ENCODE data around the gene DGKZ.
A peak's percentile ranks its signal among the peaks of the same experiment; 100 is the strongest.
"Not testable (repeated sequence)": the region's sequence is repeated elsewhere in the genome, so short reads cannot be mapped to it uniquely, and the experiment has no call there.

Gene DGKZ

DNA sequence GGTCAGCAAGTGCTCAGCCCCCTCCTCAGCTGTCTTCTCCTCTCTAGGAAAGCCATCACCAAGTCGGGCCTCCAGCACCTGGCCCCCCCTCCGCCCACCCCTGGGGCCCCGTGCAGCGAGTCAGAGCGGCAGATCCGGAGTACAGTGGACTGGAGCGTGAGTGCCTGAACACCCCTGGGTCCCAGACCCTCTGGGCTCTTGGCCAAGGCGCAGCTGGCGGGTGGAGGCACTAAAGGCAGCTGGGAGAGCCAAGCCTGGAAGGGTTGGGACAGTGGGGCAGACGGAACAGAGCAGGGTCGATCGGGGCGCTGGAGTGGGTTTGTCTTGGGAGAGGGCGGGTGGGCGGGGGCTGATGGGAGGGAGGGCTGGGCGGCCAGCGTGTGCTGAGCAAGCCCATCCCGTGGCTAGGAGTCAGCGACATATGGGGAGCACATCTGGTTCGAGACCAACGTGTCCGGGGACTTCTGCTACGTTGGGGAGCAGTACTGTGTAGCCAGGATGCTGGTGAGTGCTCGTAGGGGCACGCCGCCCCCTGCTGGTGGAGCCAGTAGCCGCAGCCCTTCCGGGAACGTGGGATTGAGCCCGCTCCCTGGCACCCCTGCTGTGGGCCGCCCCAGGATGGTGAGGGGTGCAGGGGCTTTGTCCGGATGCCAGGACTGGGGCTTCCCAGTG, 20.1 kb downstream of the DGKZ start:
- no peak for DNase-seq (ENCODE audit: low read depth)

- DNase-seq (ENCODE audit: low read depth), result no peak
These were observed 20.6 kb downstream of the DGKZ start for GRCh38 chr11:46367916-46368267.

GRCh38 chr11:46369458-46370152, 22.3 kb downstream of the DGKZ start:
- peak; percentile 80 for DNase-seq (ENCODE audit: low read depth)

DNA sequence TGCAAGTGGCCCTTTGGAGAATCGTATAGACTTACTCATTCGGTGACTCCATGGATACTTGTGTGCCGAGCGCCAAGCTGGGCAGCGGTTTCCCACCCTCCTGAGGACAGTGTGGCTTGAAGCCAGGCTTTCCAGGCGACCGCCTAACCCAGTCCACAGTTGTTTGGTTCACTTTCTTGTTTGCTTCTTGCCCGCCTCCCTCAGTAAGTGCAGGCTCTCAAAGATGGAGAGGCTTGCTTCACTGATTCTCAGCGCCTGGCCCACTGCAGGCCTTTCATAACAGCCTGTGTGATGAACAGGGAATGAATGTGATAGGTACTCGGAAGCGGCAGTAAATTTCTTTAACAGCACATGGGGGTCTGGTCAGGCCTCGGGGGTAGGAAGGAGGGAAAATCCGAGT, 23.0 kb downstream of the DGKZ start:
- no peak for DNase-seq (ENCODE audit: low read depth)

GRCh38 chr11:46371262-46371661, 24.0 kb downstream of the DGKZ start:
- DNase-seq (ENCODE audit: low read depth), result not testable (repeated sequence)

DNA sequence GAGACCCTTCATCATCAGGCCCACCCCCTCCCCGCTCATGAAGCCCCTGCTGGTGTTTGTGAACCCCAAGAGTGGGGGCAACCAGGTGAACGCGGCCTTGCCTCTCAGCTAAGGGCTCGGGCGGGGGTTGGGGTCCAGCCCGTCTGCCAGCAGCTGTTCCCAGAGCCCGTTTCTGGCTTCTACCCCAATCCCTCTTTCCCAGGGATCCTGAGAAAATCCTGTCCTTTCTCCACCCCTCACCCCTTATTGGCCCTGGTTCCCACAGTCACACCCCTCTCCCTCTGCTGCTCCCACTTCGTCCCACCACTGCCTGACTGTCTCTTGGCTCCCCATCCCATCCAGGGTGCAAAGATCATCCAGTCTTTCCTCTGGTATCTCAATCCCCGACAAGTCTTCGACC, 24.8 kb downstream of the DGKZ start:
- no peak for DNase-seq (ENCODE audit: low read depth)

DNA sequence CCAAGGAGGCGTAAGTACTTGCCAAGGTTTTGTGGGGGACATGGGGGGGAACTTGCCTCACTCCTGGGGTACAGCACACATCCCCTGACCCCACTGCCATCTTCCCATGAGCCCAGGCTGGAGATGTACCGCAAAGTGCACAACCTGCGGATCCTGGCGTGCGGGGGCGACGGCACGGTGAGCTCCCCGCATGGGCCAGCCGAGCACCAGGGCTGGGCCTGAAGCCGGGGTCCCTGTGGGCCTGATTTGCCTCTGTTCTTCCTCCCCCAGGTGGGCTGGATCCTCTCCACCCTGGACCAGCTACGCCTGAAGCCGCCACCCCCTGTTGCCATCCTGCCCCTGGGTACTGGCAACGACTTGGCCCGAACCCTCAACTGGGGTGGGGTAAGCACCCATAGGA, 25.2 kb downstream of the DGKZ start:
- DNase-seq (ENCODE audit: low read depth), result not testable (repeated sequence)

GRCh38 chr11:46373787-46374740, 26.8 kb downstream of the DGKZ start:
- DNase-seq (ENCODE audit: low read depth), result no peak

GRCh38 chr11:46374815-46375214, 27.6 kb downstream of the DGKZ start:
- no peak for DNase-seq (ENCODE audit: low read depth)

DNA sequence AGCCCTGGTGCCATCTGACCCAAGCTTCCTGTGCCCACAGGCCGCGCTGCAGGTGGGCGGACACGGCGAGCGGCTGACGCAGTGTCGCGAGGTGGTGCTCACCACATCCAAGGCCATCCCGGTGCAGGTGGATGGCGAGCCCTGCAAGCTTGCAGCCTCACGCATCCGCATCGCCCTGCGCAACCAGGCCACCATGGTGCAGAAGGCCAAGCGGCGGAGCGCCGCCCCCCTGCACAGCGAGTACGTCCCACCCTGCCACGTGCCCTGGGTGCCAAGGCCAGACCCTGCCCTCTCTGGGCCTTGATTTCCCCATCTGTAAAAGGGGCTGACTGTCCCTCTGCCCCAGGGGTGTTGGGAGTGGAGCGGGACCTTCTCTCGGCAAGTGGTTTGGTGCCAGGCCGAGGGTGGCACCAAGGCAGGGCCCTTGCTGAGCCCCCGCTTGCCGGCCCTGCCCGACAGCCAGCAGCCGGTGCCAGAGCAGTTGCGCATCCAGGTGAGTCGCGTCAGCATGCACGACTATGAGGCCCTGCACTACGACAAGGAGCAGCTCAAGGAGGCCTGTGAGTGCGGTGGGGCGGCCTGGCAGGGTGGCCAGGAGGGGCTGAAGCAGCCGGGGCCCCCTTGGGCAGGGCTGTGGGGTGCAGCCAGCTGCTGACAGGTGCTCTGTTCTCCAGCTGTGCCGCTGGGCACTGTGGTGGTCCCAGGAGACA, 28.3 kb downstream of the DGKZ start:
- no peak for DNase-seq (ENCODE audit: low read depth)

DNA sequence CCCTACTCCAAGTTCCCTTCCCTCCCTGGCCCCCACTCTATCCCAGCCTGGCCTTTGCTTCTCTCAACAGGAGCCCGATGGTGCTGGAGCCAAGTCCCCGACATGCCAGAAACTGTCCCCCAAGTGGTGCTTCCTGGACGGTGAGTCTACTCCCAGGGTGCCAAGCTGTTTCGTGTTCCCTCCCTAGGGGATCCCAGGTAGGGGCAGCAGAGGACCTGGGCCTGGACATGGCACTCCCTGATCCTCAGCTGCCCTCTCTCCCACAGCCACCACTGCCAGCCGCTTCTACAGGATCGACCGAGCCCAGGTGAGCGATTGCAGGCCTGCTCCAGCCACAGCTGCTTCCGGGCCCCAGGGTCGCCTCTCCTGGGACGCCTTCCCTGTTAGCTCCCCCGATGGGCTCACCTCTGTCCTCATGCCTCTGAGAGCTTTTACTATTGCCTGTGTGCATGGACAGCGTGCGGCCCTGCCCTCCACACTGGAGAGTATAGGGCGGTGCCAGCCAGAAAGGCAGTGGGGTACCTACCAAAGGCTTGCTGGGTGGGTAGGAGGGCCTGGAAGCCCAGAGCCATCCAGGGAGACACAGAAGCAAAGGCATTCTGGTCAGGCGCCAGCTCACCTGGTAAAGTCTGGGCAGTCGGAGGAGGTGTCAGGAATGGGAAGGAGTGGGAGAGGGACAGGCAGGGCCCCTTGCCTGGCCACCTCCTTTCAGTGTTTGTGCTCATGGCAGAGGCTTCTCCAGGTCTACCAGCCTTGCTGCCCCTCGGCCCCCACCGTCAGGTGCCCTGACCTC, 29.2 kb downstream of the DGKZ start:
- no peak for DNase-seq (ENCODE audit: low read depth)

DNA sequence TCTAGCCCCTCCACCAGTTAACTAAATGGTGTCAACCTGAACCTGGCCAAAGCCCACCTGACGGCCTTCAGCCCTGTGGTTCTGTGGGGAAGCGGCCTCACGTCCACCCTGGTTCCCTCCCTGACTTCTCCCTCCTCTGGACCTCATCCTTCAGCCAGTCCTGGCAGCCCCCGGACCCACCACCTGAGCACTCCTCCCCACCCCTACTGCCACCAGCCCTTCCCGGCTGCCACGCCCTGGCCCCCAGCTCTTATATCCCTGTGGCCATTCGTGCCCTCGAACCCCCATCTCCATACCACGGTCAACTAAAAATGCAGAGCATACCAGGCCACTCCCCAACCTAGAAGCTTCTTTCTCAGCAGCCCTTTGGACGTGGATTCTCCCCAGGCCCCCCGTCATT, 30.0 kb downstream of the DGKZ start:
- no peak for DNase-seq (ENCODE audit: low read depth)

DNA sequence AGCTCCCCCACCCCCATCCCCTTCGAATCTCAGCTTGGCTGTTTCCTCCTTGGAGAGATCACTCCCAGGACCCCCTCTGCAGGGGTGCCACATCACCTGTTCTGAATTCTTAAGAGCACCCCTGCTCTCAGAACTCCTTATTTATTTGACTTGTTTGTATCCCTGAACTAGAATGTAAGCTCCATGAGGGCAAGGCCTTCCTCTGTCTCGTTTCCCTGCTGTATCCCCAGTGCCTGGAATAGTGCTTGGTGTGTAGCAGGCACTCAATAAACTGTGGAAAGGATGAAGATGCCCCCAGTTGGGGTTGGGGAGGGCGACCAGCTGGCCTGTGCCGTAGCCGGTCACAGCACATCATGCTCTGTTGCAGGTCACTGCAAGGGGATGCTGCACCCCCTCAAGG, 30.6 kb downstream of the DGKZ start:
- DNase-seq (ENCODE audit: low read depth), result no peak

- DNase-seq (ENCODE audit: low read depth), result no peak
These were observed 31.0 kb downstream of the DGKZ start for GRCh38 chr11:46378296-46378695.

DNA sequence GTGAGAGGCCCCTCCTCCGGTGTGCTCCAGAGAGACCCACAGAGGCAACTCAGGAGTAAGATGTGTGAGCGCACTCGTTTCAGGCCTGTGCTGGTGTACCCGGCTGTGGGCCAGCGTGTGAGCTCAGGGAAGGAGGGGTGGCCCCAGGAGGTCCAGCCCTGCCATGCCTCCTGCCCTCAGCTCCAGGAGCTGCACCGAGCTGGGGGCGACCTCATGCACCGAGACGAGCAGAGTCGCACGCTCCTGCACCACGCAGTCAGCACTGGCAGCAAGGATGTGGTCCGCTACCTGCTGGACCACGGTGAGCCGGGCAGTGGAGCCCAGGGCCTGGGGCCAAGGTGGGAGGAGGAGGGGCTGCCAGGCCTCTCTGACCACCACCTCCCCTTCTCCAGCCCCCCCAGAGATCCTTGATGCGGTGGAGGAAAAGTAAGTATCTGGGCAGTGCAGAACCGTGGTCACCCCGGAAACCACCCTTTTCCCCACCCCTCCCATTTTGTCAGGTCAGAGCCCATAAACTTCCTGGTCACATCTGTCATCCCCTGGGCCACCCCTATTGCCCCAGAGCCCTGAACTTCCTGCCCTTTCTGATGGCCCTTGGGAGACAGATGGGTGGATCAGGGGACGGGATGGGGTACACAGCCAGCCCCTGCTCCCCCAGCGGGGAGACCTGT, 31.7 kb downstream of the DGKZ start:
- DNase-seq (ENCODE audit: low read depth), result no peak

GRCh38 chr11:46379482-46380293, 32.4 kb downstream of the DGKZ start:
- DNase-seq (ENCODE audit: low read depth), result not testable (repeated sequence)

DNA sequence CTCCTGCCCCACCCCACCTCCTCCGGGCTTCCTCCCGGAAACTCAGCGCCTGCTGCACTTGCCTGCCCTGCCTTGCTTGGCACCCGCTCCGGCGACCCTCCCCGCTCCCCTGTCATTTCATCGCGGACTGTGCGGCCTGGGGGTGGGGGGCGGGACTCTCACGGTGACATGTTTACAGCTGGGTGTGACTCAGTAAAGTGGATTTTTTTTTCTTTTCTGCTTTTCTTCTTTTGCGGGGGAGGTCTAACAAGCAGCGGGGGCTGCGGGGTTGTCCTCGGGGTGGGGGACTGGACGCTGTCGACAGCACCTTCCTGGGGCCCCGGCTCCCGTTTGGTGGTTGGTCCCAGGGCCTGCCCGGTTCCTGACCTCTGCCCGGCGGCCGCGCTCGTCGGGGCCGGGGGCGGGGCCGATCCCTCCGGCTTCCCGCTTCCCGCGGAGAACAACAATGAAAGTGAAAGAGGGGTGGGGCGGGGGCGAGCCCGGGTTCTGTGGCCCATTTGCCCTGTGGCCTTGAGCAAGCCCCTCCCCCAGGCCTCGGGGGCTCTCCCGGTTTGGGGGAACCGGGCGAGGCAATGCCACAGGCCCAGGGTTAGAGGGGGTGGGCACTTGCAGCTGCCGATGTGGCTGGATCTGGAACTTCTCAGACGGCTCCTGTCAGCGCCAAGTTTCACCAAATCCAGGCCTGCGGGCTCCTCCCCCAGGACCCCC, 33.2 kb downstream of the DGKZ start:
- DNase-seq (ENCODE audit: low read depth), result peak; percentile 56

GRCh38 chr11:46381048-46381818, 34.0 kb downstream of the DGKZ start, which contains the start of gene MDK:
MDK (plus strand) TSS chr11:46381669; CDS start chr11:46382058, 389 bp downstream.
- DNase-seq (ENCODE audit: low read depth), result no peak
